ENCODE results near the gene IFI35.
"Not testable (repeated sequence)": the region's sequence is repeated elsewhere in the genome, so short reads cannot be mapped to it uniquely, and the experiment has no call there.

Gene IFI35

GRCh38 chr17:43024407-43025289 is 18.1 kb downstream of the IFI35 start, which contains the start of gene RND2:
RND2 (plus strand) TSS chr17:43025231; CDS start chr17:43025348, 117 bp downstream.
- peak; percentile 78 for DNase-seq

- no peak for DNase-seq
Observed at GRCh38 chr17:43025290-43025657, 18.7 kb downstream of the IFI35 start.

- no peak for DNase-seq
Observed at GRCh38 chr17:43025766-43026537, 19.4 kb downstream of the IFI35 start.

GRCh38 chr17:43026595-43026994 is 20.0 kb downstream of the IFI35 start:
- DNase-seq = no peak

- no peak for DNase-seq
Observed at GRCh38 chr17:43027091-43028032, 20.8 kb downstream of the IFI35 start.

GRCh38 chr17:43028221-43028861 is 21.8 kb downstream of the IFI35 start:
- no peak for DNase-seq

GRCh38 chr17:43030137-43030767 is 23.7 kb downstream of the IFI35 start:
- no peak for DNase-seq

- DNase-seq = no peak
Observed at GRCh38 chr17:43031666-43032065, 25.1 kb downstream of the IFI35 start.

GRCh38 chr17:43033948-43034881 is 27.6 kb downstream of the IFI35 start:
- DNase-seq = peak; percentile 14

- DNase-seq = no peak
Observed at GRCh38 chr17:43034894-43035293, 28.3 kb downstream of the IFI35 start.

- DNase-seq = no peak
Observed at GRCh38 chr17:43039646-43040045, 33.1 kb downstream of the IFI35 start.

GRCh38 chr17:43040655-43041054 is 34.1 kb downstream of the IFI35 start:
- no peak for DNase-seq

- no peak for DNase-seq
Observed at GRCh38 chr17:43042025-43042628, 35.5 kb downstream of the IFI35 start.

- no peak for DNase-seq
Observed at GRCh38 chr17:43043307-43043706, 36.7 kb downstream of the IFI35 start.

- no peak for DNase-seq
Observed at GRCh38 chr17:43044024-43044423, 37.4 kb downstream of the IFI35 start.

GRCh38 chr17:43051969-43052368 is 45.4 kb downstream of the IFI35 start:
- DNase-seq = no peak

- DNase-seq = not testable (repeated sequence)
Observed at GRCh38 chr17:43053008-43053407, 46.4 kb downstream of the IFI35 start.

GRCh38 chr17:43056051-43056450 is 49.5 kb downstream of the IFI35 start:
- DNase-seq = no peak

GRCh38 chr17:43062984-43063638 is 56.5 kb downstream of the IFI35 start:
- DNase-seq = no peak
